T-helper 1 cell treated with Interleukin-12 subunit alpha and Interleukin-12 subunit beta and Interleukin-4 antibody, amounts not matched to agents 30 ng/mL and 1 ng/mL, for 36 hours (primary cell): Measurements from ENCODE around the gene NOXA1. TPM values are rescaled to one million over a fixed set of nuclear protein-coding genes. Genes with fewer than 3 reads are reported as not detected.
"Not testable (repeated sequence)": the region's sequence is repeated elsewhere in the genome, so short reads cannot be mapped to it uniquely, and the experiment has no call there.

Experiments
- intact Hi-C: fragments of 100-400 bp; cut with micrococcal nuclease; formaldehyde crosslinking; loops from one replicate; pipeline ENCODE4 v1.15.1; 2024
- total RNA-seq: library from RNA; stranded (reverse); gene quantifications from 2 replicates; pipeline ENCODE4 v1.2.3, GENCODE V29; 2022

The NOXA1 gene, protein sequence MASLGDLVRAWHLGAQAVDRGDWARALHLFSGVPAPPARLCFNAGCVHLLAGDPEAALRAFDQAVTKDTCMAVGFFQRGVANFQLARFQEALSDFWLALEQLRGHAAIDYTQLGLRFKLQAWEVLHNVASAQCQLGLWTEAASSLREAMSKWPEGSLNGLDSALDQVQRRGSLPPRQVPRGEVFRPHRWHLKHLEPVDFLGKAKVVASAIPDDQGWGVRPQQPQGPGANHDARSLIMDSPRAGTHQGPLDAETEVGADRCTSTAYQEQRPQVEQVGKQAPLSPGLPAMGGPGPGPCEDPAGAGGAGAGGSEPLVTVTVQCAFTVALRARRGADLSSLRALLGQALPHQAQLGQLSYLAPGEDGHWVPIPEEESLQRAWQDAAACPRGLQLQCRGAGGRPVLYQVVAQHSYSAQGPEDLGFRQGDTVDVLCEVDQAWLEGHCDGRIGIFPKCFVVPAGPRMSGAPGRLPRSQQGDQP
- 0.44 and 0.80 TPM in 2 replicates for total RNA-seq

DNA sequence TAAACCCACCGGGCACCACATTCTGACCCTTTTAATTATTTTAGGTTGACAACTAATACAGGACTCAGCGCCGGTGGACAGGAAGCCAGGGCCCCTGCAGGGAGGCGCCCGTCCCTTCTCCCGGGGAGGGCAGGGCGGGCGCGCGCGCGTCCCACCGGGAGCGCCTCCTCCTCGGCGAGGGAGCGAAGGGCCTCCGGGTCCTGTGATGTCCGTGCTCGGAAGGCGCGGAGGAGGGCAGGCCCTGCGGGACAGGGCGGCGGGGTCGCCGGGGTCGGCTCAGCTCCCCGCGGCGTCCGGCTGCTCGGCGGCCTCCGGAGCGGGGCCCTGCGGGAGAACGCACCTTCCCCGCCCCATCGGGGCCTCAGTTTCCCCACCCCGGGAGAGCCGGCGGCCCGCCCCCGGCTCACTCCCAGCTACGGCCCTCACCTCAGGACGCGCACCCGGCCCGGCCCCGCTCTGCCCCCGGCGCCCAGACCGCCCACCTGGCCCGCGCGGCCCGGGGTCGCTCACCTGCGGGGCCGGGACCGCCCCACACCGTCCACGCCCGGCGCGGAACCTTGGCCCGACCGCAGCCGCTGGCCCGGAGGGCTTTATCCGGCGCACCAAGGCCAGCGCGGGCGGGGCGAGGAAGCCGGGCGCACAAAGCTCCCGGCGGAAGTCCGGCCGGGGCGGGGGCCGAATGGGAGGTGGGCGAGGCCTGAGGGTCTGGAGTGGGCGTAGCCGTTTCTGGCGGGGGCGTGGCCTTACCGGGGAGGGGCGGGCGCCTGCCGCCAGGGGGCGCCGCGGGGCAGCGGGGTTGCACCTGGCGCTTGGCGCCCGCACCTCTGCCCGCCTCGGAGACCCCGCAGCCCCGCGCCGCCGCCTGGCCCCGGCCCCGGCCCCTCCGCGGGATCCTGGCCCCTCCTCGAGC lies at the start of gene NOXA1, which contains the start of gene EXD3:
Gene NOXA1, plus strand, starts transcription at position 790 of the 910 bp plus-strand sequence. CDS start 137 bp downstream, outside the sequence.
Gene EXD3, minus strand, starts transcription at position 559 of the 910 bp plus-strand sequence. CDS start 27,805 bp downstream, outside the sequence.
- intact Hi-C loops, result loop anchor here (1.0 to 5.0 kb wide), 8 partner anchors 16 to 632 kb away; partner anchors contain the start of genes ARRDC1, MRPL41, NRARP and NSMF

GRCh38 chr9:137373611-137373980 lies 49.6 kb upstream of the NOXA1 start:
- intact Hi-C loops, result no loop called here

DNA sequence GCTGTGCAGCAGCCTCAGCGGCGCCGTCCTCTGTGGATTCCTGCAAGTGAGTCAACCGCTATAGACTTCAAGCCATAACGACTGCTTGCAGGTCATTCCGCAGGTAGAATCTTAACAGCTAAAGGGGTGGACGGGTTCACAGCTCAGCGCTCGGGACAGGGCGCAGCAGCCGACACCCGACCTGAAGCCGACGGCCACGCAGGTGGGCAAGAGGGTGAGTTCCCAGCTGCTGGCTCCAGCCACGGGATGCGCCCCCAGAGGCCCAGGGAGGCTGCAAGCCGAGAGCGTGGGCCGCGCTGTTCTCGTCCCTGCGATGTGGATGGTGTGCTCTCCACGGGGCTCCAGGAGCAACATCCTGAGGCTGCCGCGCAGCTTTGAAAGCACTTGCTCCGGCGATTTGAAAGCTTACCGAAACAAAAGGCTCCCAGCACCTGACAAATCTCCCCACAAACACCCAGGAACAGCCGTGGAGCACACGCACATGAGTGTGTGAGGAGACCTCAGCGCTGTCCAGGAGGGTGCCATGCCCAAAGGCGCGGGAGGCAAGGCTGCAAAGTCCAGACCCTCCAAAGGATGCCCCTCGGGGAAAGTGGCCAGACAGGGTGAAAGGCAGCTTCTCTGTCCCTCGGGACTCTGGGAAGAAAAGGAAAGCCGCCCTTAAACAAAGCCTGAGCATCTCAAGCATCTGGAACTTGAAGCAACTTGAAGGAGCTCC lies 48.9 kb upstream of the NOXA1 start:
- intact Hi-C loops, result no loop called here

GRCh38 chr9:137375321-137376058 lies 47.7 kb upstream of the NOXA1 start:
- intact Hi-C loops, result no loop called here

DNA sequence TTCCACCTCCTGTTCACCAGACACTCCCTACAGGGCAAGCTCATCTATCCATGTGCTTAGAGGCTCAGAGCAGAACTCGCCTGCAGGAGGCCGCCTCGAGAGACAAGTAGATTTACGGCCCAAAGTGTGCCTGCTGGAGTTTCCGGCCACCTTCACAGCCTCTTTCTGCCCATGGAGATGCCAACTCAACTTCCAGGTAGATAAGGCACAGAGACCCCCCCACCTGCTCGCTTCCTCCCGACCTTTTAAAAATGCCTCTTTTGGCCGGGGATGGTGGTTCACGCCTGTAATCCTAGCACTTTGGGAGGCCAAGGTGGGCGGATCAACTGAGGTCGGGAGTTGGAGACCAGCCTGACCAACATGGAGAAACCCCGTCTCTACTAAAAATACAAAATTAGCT lies 46.8 kb upstream of the NOXA1 start:
- intact Hi-C loops, result no loop called here

DNA sequence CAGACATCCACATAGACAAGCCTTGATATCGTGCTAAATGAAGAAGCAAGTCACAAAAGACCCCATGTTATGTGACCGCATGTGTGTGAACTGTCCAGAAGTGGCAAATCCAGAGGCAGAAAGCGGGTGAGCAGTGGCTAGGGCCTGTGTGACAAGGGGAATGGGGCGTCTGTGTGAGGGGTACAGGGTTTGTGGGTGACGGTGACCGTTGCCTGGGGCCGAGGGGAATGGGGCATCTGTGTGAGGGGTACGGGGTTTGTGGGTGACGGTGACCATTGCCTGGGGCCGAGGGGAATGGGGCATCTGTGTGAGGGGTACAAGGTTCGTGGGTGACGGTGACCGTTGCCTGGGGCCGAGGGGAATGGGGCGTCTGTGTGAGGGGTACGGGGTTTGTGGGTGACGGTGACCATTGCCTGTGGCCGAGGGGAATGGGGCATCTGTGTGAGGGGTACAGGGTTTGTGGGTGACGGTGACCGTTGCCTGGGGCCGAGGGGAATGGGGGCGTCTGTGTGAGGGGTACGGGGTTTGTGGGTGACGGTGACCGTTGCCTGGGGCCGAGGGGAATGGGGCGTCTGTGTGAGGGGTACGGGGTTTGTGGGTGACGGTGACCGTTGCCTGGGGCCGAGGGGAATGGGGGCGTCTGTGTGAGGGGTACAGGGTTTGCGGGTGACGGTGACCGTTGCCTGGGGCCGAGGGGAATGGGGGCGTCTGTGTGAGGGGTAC lies 44.3 kb upstream of the NOXA1 start:
- intact Hi-C loops, result not testable (repeated sequence)

- intact Hi-C loops, result no loop called here
These were observed 43.4 kb upstream of the NOXA1 start for GRCh38 chr9:137379761-137380161.

- intact Hi-C loops, result no loop called here
These were observed 43.0 kb upstream of the NOXA1 start for GRCh38 chr9:137380171-137380570.

DNA sequence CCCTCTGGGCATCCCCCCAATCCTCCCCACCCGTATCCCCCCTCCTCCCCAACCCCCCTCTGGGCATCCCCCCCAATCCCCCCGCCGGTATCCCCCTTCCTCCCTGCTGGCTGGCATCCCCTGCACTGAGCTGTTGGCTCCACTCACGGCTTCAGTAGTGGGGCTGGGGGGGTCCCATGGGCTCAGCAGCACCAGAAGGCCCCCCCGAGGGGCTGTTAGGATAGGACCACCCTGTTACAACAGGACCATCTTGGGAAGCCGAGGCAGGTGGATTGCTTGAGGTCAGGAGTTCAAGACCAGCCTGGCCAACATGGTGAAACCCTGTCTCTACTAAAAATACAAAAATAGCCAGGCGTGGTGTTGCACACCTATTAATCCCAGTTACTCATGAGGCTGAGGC lies 42.6 kb upstream of the NOXA1 start:
- intact Hi-C loops, result no loop called here

- intact Hi-C loops, result no loop called here
These were observed 41.4 kb upstream of the NOXA1 start for GRCh38 chr9:137381501-137382443.

DNA sequence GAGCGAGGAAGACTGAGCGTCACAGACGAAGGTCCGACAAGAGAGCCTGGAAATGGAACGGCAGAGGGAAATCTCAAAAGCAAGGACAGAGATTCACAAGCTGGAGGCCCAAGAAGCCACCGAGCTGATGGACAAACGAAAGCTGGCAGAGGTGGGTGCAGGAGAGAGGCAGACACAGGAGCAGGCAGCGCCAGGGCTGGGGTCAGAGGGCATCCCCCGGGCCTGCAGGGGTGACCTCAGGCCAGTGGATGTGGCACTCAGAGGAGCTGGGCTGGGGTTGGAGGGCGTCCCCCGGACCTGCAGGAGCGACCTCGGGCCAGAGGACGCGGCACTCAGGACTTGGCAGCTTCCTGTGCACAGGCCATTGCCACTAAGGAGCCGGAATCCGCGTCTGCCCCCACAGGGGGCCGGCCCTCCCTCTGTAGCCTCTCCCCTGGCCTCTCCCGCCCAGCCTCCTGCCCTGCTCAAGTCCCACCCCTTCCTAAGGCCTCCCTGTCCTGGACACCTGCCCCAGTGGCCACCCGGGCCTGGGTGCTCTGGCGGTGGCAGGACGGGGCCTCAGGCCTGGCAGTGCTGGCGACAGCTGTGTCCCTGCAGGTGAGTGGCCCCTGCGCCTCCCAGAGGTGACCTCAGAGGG lies 40.6 kb upstream of the NOXA1 start:
- intact Hi-C loops, result no loop called here

DNA sequence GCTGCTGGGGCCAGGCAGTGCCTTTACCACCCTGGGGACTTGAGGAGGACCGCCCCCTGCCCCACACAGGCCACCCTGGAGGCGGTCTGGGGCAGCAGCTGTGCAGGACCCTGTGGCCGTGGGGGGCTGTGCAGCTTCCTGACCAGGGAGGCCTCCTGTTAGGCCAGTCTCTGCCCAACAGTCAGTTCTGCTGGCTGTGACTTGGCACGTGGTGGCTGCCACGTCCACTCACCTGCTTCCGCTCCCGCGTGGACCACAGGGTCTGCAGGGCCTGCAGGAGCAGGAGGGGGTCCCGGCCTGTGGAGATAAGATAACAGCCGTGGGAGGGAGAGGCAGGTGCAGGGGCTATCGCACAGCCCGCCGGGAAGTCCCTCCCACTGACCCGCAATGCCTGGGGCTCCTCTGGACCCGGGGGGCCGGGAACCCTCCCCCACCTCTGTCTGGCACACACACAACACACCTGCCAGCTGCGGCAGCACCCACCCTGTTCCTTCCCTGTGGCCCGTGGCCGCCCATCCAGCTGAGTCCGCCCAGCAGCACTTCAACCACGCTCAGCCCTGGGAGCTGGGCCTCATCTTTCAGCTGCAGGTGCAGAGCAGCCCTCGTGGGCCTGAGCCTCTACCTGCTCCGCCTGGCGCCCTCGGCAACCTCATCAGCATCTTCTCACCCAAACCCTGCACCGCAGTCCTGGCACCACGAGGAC lies 40.0 kb upstream of the NOXA1 start:
- intact Hi-C loops, result no loop called here

DNA sequence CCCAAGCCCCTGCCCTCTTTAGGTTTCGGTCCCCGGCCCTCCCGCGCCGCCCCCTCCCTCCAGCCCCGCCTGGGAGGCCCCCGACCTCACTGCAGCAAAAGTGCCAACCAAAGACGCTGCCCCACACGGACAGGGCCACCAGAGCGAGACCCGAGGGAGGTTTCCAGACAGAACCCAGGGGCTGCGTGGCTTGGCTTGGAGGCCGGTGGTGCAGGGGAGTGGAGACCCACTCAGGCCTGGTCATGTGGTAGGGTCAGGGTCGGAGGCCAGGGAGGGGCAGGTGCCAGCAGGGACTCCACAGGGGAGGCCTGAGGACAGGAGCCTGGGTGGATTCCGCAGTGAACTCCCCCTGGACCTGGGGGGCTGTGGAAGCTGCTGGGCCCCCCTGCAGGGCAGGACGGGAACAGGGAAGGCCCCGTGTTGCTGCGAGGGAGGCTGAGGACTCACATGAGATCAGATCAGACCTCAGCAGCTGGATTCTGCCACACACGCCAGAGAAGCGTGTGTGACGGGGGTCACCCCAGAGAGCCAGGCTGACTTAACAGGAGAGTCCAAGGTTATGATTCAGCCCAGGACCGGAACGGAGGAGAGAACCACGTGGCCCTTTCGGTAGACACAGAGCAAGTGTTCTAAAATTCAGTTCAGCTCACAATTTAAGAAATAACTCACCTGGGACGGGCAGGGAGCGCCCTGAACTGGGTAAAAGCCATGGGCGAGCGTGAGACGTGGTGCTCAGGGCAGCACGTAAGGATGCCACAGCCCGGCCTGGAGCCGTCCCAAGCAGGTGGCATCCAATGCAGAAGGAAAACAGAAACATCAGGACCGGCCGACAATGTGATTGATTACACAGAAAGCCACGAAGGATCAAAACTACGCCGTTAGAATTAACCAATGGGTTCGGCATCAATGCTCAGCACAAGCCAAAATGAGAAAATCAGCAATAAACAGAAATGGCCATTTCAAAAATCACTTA lies 39.1 kb upstream of the NOXA1 start:
- intact Hi-C loops, result no loop called here

- intact Hi-C loops, result no loop called here
These were observed 38.0 kb upstream of the NOXA1 start for GRCh38 chr9:137385061-137385655.

- intact Hi-C loops, result not testable (repeated sequence)
These were observed 36.6 kb upstream of the NOXA1 start for GRCh38 chr9:137386507-137387113.
